ENCODE results near the gene HRH1.
"Not testable (repeated sequence)": the region's sequence is repeated elsewhere in the genome, so short reads cannot be mapped to it uniquely, and the experiment has no call there.

Gene HRH1

DNA sequence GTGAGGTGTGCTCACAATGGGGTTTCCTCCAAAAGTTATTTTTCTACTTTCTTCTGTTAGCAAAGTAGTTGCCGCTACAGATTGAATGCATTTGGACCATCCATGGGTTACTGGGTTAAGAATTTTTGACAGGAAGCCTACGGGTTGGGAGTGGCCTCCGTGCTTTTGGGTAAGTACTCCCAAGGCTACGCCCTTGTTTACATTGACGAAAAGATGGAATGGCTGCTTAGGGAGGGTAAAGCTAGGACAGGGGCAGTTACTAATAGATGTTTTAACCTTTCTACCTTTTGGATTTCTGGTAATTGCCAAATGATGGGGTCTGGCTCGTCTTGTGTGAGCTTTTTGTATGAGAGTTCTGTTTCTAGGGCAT lies 97.5 kb downstream of the HRH1 start:
- DNase-seq (ENCODE audit: low read depth in 2 of 2), result no peak
- TF ChIP-seq, protein P1, sequence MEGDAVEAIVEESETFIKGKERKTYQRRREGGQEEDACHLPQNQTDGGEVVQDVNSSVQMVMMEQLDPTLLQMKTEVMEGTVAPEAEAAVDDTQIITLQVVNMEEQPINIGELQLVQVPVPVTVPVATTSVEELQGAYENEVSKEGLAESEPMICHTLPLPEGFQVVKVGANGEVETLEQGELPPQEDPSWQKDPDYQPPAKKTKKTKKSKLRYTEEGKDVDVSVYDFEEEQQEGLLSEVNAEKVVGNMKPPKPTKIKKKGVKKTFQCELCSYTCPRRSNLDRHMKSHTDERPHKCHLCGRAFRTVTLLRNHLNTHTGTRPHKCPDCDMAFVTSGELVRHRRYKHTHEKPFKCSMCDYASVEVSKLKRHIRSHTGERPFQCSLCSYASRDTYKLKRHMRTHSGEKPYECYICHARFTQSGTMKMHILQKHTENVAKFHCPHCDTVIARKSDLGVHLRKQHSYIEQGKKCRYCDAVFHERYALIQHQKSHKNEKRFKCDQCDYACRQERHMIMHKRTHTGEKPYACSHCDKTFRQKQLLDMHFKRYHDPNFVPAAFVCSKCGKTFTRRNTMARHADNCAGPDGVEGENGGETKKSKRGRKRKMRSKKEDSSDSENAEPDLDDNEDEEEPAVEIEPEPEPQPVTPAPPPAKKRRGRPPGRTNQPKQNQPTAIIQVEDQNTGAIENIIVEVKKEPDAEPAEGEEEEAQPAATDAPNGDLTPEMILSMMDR (IDR thresholded peaks at IDR 0.05; ENCODE audit: low read depth, low read length), result no peak
- H3K4me3 ChIP-seq (replicated peaks in 1 of 2; ENCODE audit: low read depth in 2 of 2, low read length in 2 of 2), result no peak overlapping the region

DNA sequence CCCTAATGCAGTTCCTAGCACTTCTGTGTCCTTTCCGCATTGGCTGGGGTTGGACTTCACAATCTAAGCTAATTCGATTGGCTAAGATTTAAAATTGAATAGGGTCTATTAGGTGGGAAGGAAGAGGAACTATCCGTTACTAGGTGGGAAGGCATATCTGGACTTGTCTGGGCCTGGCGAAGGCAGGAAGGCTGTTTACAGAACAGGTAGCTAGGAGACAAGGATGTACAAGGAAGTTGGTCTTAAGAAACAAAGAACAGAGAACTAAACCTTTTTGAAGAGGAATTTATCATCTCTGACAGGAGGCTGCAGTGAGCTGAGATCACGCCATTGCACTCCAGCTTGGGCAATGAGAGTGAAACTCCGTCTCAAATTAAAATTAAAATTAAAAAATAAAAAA lies 100.6 kb downstream of the HRH1 start:
- no peak for DNase-seq (ENCODE audit: low read depth in 2 of 2)
- no peak overlapping the region for H3K4me3 ChIP-seq (replicated peaks in 1 of 2; ENCODE audit: low read depth in 2 of 2, low read length in 2 of 2)
- TF ChIP-seq, protein P1 (IDR thresholded peaks at IDR 0.05; ENCODE audit: low read depth, low read length), result no peak

DNA sequence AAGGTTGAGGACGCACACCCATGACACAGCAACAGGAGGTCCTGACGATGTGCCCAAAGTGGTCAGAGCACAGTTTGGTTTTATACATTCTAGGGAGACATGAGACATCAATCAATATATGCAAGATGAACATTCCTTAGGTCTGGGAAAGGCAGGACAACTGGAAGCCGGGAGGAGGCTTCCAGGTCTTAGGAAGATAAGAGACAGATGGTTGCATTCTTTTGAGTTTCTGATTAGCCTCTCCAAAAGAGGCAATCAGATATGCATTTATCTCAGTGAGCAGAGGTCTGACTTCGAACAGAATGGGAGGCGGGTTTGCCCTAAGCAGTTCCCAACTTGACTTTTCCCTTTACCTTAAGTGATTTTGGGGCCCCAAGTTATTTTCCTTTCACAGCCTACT lies 101.2 kb downstream of the HRH1 start:
- not testable (repeated sequence) for DNase-seq (ENCODE audit: low read depth in 2 of 2); H3K4me3 ChIP-seq (replicated peaks in 1 of 2; ENCODE audit: low read depth in 2 of 2, low read length in 2 of 2)

DNA sequence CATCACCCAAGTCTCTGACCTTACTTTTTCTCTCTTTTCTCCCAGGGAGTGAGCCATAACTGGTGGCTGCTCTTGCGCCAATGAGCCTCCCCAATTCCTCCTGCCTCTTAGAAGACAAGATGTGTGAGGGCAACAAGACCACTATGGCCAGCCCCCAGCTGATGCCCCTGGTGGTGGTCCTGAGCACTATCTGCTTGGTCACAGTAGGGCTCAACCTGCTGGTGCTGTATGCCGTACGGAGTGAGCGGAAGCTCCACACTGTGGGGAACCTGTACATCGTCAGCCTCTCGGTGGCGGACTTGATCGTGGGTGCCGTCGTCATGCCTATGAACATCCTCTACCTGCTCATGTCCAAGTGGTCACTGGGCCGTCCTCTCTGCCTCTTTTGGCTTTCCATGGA lies 104.7 kb downstream of the HRH1 start:
- no peak overlapping the region for H3K4me3 ChIP-seq (replicated peaks in 1 of 2; ENCODE audit: low read depth in 2 of 2, low read length in 2 of 2)
- TF ChIP-seq, protein P1 (IDR thresholded peaks at IDR 0.05; ENCODE audit: low read depth, low read length), result no peak
- DNase-seq (ENCODE audit: low read depth in 2 of 2), result no peak

DNA sequence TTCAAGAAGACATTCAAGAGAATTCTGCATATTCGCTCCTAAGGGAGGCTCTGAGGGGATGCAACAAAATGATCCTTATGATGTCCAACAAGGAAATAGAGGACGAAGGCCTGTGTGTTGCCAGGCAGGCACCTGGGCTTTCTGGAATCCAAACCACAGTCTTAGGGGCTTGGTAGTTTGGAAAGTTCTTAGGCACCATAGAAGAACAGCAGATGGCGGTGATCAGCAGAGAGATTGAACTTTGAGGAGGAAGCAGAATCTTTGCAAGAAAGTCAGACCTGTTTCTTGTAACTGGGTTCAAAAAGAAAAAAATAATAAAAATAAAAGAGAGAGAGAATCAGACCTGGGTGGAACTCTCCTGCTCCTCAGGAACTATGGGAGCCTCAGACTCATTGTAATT lies 106.2 kb downstream of the HRH1 start:
- H3K4me3 ChIP-seq (replicated peaks in 1 of 2; ENCODE audit: low read depth in 2 of 2, low read length in 2 of 2), result no peak overlapping the region
- TF ChIP-seq, protein P1 (IDR thresholded peaks at IDR 0.05; ENCODE audit: low read depth, low read length), result no peak

DNA sequence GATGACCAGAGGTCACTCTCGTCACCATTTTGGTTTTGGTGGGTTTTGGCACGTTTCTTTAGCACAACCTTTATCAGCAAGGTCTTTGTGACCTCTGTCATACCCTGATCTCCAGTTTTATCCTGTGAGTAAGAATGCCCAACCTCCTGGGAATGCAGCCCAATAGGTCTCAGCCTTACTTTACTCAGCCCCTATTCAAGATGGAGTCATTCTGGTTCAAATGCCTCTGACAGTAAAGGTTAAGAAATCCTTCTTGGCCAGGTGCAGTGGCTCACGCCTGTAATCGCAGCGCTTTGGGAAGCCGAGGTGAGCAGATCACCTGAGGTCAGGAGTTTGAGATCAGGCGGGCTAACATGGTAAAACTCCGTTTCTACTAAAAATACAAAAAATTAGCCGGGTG lies 114.7 kb downstream of the HRH1 start:
- no peak overlapping the region for H3K4me3 ChIP-seq (replicated peaks in 1 of 2; ENCODE audit: low read depth in 2 of 2, low read length in 2 of 2)
- TF ChIP-seq, protein P1 (IDR thresholded peaks at IDR 0.05; ENCODE audit: low read depth, low read length), result no peak
- DNase-seq (ENCODE audit: low read depth in 2 of 2), result no peak

More for the DNA sequence above, 106.2 kb downstream of the HRH1 start:
- no peak for DNase-seq (ENCODE audit: low read depth in 2 of 2)

DNA sequence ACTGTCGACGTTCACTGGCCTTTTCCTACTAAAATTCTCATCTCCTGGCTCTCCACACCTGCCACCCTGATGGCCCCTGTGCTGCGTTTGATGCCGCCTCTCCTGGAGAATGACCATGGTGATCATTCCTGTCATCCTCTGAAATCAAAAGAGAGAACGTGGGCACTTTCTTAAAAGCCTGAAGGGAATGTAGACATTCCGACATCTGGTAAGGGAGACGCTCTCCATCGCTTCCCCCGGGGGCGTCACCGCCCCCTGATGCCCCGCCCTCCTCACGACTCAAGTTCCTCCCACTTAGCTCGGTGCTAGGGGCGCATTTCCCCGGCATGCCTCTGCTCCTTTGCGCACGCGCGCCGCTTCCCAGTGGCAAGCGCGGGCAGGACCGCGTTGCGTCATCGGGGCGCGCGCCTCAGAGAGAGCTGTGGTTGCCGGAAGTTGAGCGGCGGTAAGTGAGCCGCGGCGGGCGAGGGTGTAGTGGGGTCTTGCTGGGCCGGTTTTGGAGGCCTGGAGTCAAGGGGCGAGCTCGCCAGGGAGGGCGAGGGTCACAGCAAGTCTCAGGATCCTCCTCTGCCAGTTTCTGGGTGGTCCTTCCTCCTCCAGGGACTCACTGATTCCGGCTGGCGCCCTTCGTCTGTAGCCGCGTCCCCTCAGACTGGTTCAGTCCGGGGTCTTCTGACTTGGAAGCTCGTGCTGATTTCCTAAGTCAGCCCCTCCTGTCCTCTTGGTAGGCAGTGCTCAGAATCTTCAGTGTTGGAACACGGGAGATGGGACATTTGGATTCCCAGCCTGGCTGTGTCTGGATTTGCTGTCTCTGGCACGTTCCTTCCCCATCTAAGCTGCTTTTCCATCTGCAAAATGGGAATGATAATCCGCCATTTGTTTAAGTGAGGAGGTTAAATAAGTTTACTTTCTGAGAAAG lies 118.0 kb downstream of the HRH1 start, which contains the start of gene ATG7:
ATG7 (plus strand) TSS at position 412 of the 919 bp plus-strand sequence. CDS start 26,299 bp downstream, outside the sequence.
- TF ChIP-seq, protein P1 (IDR thresholded peaks at IDR 0.05; ENCODE audit: low read depth, low read length), result no peak
- DNase-seq (ENCODE audit: low read depth in 2 of 2), result peak; percentile 97 to 98
- H3K4me3 ChIP-seq (replicated peaks in 1 of 2; ENCODE audit: low read depth in 2 of 2, low read length in 2 of 2), result peak within 1 kb of the TSS; percentile 92

Data from cardiac fibroblast (primary cell).